ENCODE measurements around the gene DNAJB1.

- TF ChIP-seq FOXA1 (IDR thresholded peaks at IDR 0.05) (no peak), BHLHE40 (IDR thresholded peaks at IDR 0.05; ENCODE audit: borderline replicate concordance) (no peak), FOXM1 (IDR thresholded peaks at IDR 0.05; ENCODE audit: borderline replicate concordance) (no peak), SUZ12 (IDR thresholded peaks at IDR 0.05) (no peak), SP1 (IDR thresholded peaks at IDR 0.05) (no peak), CTBP1 (IDR thresholded peaks at IDR 0.05; ENCODE audit: borderline replicate concordance) (no peak), TARDBP (IDR thresholded peaks at IDR 0.05) (no peak), HDGF (IDR thresholded peaks at IDR 0.05; ENCODE audit: borderline replicate concordance) (no peak), L3MBTL2 (conservative IDR thresholded peaks at IDR 0.05) (no peak), PKNOX1 (IDR thresholded peaks at IDR 0.05) (no peak), ELF4 (IDR thresholded peaks at IDR 0.05) (no peak), ZNF384 (IDR thresholded peaks at IDR 0.05) (no peak), ARNT (IDR thresholded peaks at IDR 0.05) (no peak)
These were observed 37.5 kb downstream of the DNAJB1 start for GRCh38 chr19:14480700-14481079.

Measured in HEK293T (cell line).